Measurements from ENCODE around the gene ZNF600.

DNA sequence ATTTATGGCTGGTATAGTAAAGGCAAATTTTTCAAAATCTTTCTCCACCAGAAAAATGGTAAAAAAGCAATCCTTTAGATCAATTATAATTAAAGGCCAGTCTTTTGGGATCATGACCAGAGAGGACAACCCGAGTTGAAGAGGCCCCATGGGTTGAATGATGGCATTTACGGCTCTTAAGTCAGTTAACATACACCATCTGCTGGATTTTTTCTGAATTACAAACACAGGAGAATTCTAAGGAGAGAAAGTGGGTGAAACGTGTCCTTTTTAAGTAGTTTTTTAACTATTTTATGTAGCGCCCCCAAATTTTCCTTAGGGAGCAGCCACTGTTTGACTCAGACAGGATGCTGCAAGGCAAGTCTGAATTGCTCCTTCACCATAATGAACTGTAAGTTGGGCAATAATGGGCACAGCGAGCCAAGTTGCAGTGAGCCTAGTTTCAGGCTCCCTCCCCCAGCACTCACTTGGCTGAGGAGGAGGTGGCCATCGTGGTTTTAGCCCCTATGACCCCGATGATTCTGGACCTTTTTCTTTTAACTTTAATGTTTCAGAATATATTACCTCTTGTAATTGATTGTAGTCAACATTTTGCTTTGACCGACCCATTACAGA is 38.1 kb downstream of the ZNF600 start:
- TF ChIP-seq, protein P1, sequence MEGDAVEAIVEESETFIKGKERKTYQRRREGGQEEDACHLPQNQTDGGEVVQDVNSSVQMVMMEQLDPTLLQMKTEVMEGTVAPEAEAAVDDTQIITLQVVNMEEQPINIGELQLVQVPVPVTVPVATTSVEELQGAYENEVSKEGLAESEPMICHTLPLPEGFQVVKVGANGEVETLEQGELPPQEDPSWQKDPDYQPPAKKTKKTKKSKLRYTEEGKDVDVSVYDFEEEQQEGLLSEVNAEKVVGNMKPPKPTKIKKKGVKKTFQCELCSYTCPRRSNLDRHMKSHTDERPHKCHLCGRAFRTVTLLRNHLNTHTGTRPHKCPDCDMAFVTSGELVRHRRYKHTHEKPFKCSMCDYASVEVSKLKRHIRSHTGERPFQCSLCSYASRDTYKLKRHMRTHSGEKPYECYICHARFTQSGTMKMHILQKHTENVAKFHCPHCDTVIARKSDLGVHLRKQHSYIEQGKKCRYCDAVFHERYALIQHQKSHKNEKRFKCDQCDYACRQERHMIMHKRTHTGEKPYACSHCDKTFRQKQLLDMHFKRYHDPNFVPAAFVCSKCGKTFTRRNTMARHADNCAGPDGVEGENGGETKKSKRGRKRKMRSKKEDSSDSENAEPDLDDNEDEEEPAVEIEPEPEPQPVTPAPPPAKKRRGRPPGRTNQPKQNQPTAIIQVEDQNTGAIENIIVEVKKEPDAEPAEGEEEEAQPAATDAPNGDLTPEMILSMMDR (IDR thresholded peaks at IDR 0.05) = peak in 5 of 6 experiments; percentile 21 to 64 (median 40)
- TF ChIP-seq POLR2A (IDR thresholded peaks at IDR 0.05) = no peak
